Adrenal gland (tissue), 12 donors: ENCODE results near the gene TNRC18. TPM values are rescaled to one million over a fixed set of nuclear protein-coding genes. Genes with fewer than 3 reads are reported as not detected.

Source experiments
- DNase-seq, 7 donors: peaks; one replicate each; pipeline ENCODE4 v3.0.0-alpha.2; 2019 to 2020
- H3K27ac ChIP-seq, 5 donors: fragments of 200-600 bp; sonication (generic) in 4 of 5; 1 replicate in 3 of 5; 2 replicates in 2 of 5; pipeline versions ENCODE4 v1.5.1 to v1.8.0; 2016 to 2020; ENCODE audit warnings: mild to moderate bottlenecking in 1 of 5
- H3K27me3 ChIP-seq: fragments of 200-600 bp; 2 replicates; pipeline ENCODE4 v1.8.0; 2021
- H3K36me3 ChIP-seq, 2 donors: fragments of 200-600 bp; replicated peaks in 1 of 2; 1 replicate in 1 of 2; 2 replicates in 1 of 2; pipeline versions ENCODE4 v1.5.1 to v1.8.0; 2018 to 2022
- H3K4me1 ChIP-seq, 2 donors: fragments of 200-600 bp; replicated peaks in 1 of 2; 1 replicate in 1 of 2; 2 replicates in 1 of 2; pipeline versions ENCODE4 v1.5.1 to v1.8.0; 2018 to 2021
- H3K4me3 ChIP-seq, 4 donors: fragments of 200-600 bp; sonication (generic) in 3 of 4; one replicate each; pipeline ENCODE4 v1.5.1; 2016 to 2018
- H3K9me3 ChIP-seq, 3 donors: fragments of 200-600 bp; sonication (generic) in 1 of 3; replicated peaks in 1 of 3; 1 replicate in 2 of 3; 2 replicates in 1 of 3; pipeline versions ENCODE4 v1.5.1 to v1.8.0; 2016 to 2021
- POLR2A ChIP-seq, 2 donors: fragments of 450-650 bp; IDR thresholded peaks; one replicate each; pipeline ENCODE4 v1.6.1; 2017; ENCODE audit warnings: antibody characterized with exemption in 2 of 2, mild to moderate bottlenecking in 2 of 2, moderate library complexity in 1 of 2
- WGBS, 4 donors: extraction: QIAGEN DNeasy Blood & Tissue Kit in 2 of 4; methylation state at CpG; one replicate each; pipeline versions ENCODE4 v1.1.5 to v1.1.7; 2013 to 2017; 5-methylcytosine and 5-hydroxymethylcytosine counted together
- intact Hi-C, 2 donors: fragments of 100-400 bp; cut with DNase I; formaldehyde crosslinking; loops; one replicate each; pipeline versions ENCODE4 v1.14.1 to v1.15.0; 2022 to 2023
- polyA plus RNA-seq, 3 donors: library from polyadenylated mRNA; stranded (reverse); fragments of 200-250 nt in 2 of 3; fragments of 350-450 nt in 1 of 3; fragmentation: Illumina TruSeq in 1 of 3; extraction: RNeasy Lipid Tissue Mini Kit (QIAGEN cat#74804) in 1 of 3; gene quantifications; one replicate each; pipeline ENCODE4 v1.2.3, GENCODE V29; 2013 to 2014
- total RNA-seq, 9 donors: library from RNA; depleted of rRNA in 4 of 9; stranded (reverse); fragments of >200 nt in 4 of 9; fragments of 120-200 nt in 1 of 9; fragmentation: NEBNext Ultra II Directional in 1 of 9; extraction: Animal tissue kit (Norgen Biotek cat#: 25700) in 1 of 9; gene quantifications; one replicate each; pipeline versions ENCODE4 v1.1.0 to v1.2.4, GENCODE V29; 2013 to 2023
- TF ChIP-seq, protein P1 (sequence below), 6 experiments: fragments of 450-650 bp in 4 of 6; fragments of 200-600 bp in 2 of 6; sonication (generic) in 1 of 6; IDR thresholded peaks; 1 replicate in 5 of 6; 2 replicates in 1 of 6; pipeline versions ENCODE4 v1.5.1 to v1.8.0; 2016 to 2021; ENCODE audit warnings: antibody characterized with exemption in 6 of 6, mild to moderate bottlenecking in 2 of 6, moderate library complexity in 1 of 6
- donor health status: healthy with polysubstance abuse.
- donor health status: Bipolar disorder and iron deficiency.
- donor health status: DM: yes; HTN: yes; CAD: no.
- donor health status: DM: no; HTN: no; CAD: no.
- donor health status: DM: no; HTN: no; CAD: no.
- donor health status: DM: yes; HTN: yes; CAD: no.

Gene TNRC18
- total and polyA plus RNA-seq, 12 donors: 8.9 to 120 (median 55.4) TPM

DNA sequence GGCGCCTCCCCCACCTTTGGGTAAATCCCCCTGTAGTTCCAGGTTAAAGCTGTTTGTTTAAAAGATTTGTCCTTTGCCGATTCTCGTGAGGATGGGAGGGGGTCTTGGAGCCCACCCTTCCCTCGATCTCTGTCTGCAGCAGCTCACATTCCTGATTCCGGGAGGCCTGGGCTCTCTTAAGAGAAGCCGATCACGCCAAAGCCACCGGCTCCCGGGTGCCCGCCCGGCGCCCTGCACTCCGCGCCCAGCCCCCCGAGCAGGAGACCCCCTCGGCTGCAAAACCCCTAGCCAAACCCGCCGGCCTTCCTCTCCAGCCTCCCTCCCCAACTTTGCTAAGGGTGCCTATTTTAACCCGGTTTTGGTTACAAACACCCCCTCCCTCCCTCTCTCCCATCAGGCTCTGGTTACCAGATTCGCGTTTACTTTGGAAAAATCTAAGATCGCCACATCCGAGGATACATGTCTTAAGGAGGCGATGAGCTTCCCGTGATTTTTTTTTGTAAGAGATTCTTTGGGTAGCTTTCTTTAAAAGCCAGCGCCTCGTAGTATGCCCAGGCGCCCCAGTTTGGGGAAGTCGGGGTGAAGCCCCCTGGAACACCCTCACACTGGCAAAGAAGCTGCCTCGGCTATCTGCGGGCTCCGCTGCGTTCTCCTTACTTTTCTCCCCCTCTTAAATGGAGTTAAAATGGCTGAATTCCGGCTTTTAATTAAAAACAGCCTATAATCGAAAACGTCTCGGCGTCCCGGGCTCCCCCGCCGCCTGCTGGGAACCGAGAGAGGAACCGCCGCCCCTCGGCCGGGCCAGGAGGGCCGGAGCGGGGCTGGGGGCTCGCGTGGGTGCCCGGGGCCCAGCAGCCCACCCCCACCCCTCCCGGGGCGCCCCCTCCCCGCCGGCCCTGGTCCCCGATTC, 983 bp downstream of the TNRC18 start:
- Histone ChIP-seq H3K27ac (peak overlapping the region; percentile 95 to 99 (median 97)), H3K4me1 (peaks cover 19 to 24% of the 10 kb centered on the region in 2 donors), H3K27me3 (no peaks in the 10 kb centered on the region), H3K9me3 (no peaks in the 10 kb centered on the region), H3K36me3 (no peaks in the 10 kb centered on the region), H3K4me3 (peak overlapping the region; percentile 35 to 96 (median 80))
- DNase-seq: peak in 2 of 7 donors; percentile 43 to 59
- intact Hi-C loops: no loop called here
- TF ChIP-seq, protein P1, sequence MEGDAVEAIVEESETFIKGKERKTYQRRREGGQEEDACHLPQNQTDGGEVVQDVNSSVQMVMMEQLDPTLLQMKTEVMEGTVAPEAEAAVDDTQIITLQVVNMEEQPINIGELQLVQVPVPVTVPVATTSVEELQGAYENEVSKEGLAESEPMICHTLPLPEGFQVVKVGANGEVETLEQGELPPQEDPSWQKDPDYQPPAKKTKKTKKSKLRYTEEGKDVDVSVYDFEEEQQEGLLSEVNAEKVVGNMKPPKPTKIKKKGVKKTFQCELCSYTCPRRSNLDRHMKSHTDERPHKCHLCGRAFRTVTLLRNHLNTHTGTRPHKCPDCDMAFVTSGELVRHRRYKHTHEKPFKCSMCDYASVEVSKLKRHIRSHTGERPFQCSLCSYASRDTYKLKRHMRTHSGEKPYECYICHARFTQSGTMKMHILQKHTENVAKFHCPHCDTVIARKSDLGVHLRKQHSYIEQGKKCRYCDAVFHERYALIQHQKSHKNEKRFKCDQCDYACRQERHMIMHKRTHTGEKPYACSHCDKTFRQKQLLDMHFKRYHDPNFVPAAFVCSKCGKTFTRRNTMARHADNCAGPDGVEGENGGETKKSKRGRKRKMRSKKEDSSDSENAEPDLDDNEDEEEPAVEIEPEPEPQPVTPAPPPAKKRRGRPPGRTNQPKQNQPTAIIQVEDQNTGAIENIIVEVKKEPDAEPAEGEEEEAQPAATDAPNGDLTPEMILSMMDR (IDR thresholded peaks at IDR 0.05): peak in 2 of 6 experiments; percentile 13 to 22
- TF ChIP-seq POLR2A (IDR thresholded peaks at IDR 0.05): no peak
- 0 to 1% (median 1%) methylated on average over 35 to 56 of the region's 56 CpGs for WGBS, 4 donors

DNA sequence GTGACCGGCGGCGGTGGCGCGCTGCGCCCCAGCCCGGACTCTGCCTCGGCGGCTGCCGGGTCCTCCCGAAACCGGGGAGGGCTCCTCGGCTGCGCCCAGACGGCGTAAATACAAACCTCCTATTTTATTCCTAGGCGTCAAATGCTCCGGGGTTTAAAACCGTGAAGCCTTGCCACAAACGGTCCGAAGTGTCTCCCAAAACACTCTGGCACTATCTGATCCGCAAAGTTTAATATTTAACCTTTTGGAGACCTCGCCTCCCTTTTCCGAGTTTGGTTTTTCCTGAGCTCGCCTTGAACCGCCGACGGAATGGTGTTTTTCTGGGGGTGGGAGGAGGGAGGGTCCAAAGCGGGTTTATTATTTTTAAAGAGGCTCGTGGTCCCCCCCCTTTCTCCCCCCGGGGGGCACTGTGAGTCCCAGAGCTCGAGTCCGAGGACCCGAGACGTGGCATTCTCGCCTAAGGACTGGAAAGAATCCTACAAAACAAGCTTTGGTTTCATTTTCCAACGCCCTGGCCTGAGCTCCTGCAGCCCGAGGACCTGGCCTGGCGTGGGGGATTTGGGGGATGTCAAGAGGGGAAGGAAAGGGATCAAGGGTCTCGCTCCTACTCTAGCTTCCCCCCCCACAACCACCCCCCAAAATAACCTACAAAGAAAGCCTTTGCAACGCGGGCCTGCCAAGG, 1.8 kb downstream of the TNRC18 start:
- DNase-seq: peak; percentile 54 to 81 (median 65)
- no peaks in the 10 kb centered on the region for H3K9me3 ChIP-seq
- no peaks in the 10 kb centered on the region for H3K27me3 ChIP-seq
- H3K27ac ChIP-seq: peak overlapping the region; percentile 95 to 99 (median 97)
- H3K36me3 ChIP-seq: no peaks in the 10 kb centered on the region
- peak overlapping the region; percentile 35 to 96 (median 80) for H3K4me3 ChIP-seq
- TF ChIP-seq POLR2A (IDR thresholded peaks at IDR 0.05): peak in 1 of 2 donors; percentile 56
- TF ChIP-seq, protein P1 (IDR thresholded peaks at IDR 0.05): no peak
- peaks cover 20 to 21% of the 10 kb centered on the region in 2 donors for H3K4me1 ChIP-seq
- WGBS, 4 donors: 0 to 1% (median 0%) methylated on average over 21 to 42 of the region's 42 CpGs
- intact Hi-C loops: no loop called here

DNA sequence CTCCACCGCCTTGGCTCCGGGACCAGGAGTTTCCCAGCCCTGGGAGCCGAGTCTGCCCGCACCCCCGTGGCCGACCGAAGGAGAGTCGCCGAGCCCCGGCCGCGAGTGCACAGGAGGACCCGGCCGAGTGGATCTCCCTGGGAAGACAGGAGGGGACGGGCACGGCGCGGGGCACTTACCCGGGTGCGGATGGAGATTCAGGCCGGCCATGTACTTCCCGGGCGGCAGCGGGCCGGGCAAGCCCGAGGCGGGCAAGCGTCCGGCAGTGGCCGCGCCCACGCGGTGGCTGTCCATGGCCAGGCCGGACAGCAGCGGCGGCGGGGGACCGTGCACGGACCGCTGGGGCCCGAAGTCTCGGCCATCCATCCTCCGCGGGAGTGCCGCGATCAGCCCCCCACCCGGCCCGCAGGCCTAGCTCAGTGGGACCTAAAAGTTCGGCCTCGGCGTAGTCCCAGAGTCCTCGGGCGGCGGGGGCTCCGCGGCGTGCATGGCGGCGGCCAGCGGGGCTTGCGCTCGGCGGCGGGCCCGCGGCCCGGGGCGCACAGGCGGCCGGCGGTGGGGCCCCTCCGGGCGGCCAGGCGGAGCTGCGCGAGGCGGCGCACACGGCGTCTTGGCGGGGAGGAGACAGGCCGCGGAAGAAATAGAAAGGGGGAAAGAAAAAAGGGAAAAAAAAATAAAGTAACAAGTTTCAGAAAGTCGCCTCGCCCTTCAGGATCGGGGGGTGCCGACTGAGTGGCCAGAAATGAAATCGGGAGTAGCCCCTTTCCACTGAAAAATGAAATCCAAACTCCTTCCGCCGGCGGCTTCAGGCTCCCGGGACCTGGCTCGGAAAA, 2.5 kb downstream of the TNRC18 start:
- peak in 5 of 7 donors; percentile 42 to 63 (median 50) for DNase-seq
- no peak for TF ChIP-seq POLR2A (IDR thresholded peaks at IDR 0.05)
- TF ChIP-seq, protein P1 (IDR thresholded peaks at IDR 0.05): peak in 1 of 6 experiments; percentile 3
- H3K27ac ChIP-seq: peak overlapping the region; percentile 95 to 99 (median 97)
- H3K9me3 ChIP-seq: no peaks in the 10 kb centered on the region
- 0 to 2% (median 1%) methylated on average over 34 to 93 of the region's 93 CpGs for WGBS, 4 donors
- H3K27me3 ChIP-seq: no peaks in the 10 kb centered on the region
- intact Hi-C loops: no loop called here
- H3K4me3 ChIP-seq: peak overlapping the region; percentile 35 to 96 (median 80)
- H3K4me1 ChIP-seq: peaks cover 20 to 21% of the 10 kb centered on the region in 2 donors
- H3K36me3 ChIP-seq: no peaks in the 10 kb centered on the region
